HCT116 (cell line): ENCODE results near the gene CABYR. TPM values are rescaled to one million over a fixed set of nuclear protein-coding genes. Genes with fewer than 3 reads are reported as not detected.

Source experiments
- ATAC-seq: fragments of 200-7000 bp; cut with Tn5 transposase; 2 replicates; pipeline ENCODE4 v1.9.1; 2020; ENCODE audit warnings: mild to moderate bottlenecking, moderate library complexity
- BruUV-seq: library from RNA; stranded (reverse); fragments of 400-500 nt; replicated peaks from 2 replicates; lab custom pipeline; 2021; lab: Mats Ljungman, UMichigan
- CTCF ChIA-PET: fragments of 300-600 bp; sonication (Branson Sonifier 250); formaldehyde crosslinking; loops from one replicate; lab custom pipeline; 2021; ENCODE audit warnings: antibody characterized with exemption; lab: Charles Lee
- POLR2A ChIA-PET: fragments of 300-600, 350-600 bp; sonication (Branson Sonifier 250); formaldehyde crosslinking; loops from one replicate; lab custom pipeline; 2021; ENCODE audit warnings: antibody characterized with exemption; lab: Charles Lee
- RAD21 ChIA-PET, 2 experiments: fragments of 300-600 bp; sonication (Branson Sonifier 250); formaldehyde crosslinking; loops; one replicate each; lab custom pipeline; 2023; ENCODE audit warnings: low total read pairs in 2 of 2; ENCODE audit not compliant: uncharacterized antibody in 2 of 2, unreplicated experiment in 2 of 2, low non-redundant PET in 1 of 2; lab: Charles Lee
- DNase-seq: peaks from one replicate; pipeline ENCODE4 v3.0.0-alpha.2; 2010; ENCODE audit warnings: low read depth, low spot score
- H2AFZ ChIP-seq: fragments of 200-600 bp; shearing (Covaris generic), sonication (generic); 2 replicates; pipeline ENCODE4 v1.6.1; 2017; ENCODE audit warnings: low read depth, mixed run types, mixed read lengths, antibody characterized with exemption, low read length; ENCODE audit not compliant: poor library complexity, severe bottlenecking
- H3K27ac ChIP-seq: 2 replicates; pipeline ENCODE4 v1.5.1; 2012; ENCODE audit warnings: low read depth, low read length
- H3K27me3 ChIP-seq: fragments of 200-600 bp; sonication (generic); 2 replicates; pipeline ENCODE4 v1.6.1; 2016; ENCODE audit warnings: mixed run types, low read length, mixed read lengths; ENCODE audit not compliant: insufficient read depth
- H3K36me3 ChIP-seq, 2 experiments: fragments of 200-500 bp in 1 of 2; fragments of 200-600 bp in 1 of 2; sonication (Bioruptor generic) in 1 of 2; sonication (generic) in 1 of 2; 2 replicates each; pipeline versions ENCODE4 v1.5.1 to v1.6.1; 2014 to 2016; ENCODE audit warnings: low read length in 2 of 2, inconsistent platforms in 1 of 2, mixed read lengths in 1 of 2, mixed run types in 1 of 2; ENCODE audit not compliant: insufficient read depth in 2 of 2, control insufficient read depth in 1 of 2
- H3K4me1 ChIP-seq, 2 experiments: fragments of 200-600 bp in 1 of 2; sonication (generic) in 1 of 2; 2 replicates each; pipeline versions ENCODE4 v1.5.1 to v1.6.1; 2012 to 2017; ENCODE audit warnings: low read length in 2 of 2, inconsistent platforms in 1 of 2, mild to moderate bottlenecking in 1 of 2, mixed read lengths in 1 of 2, mixed run types in 1 of 2, moderate library complexity in 1 of 2; ENCODE audit not compliant: insufficient read depth in 2 of 2, control insufficient read depth in 1 of 2
- H3K4me2 ChIP-seq: fragments of 200-600 bp; sonication (generic); 2 replicates; pipeline ENCODE4 v1.6.1; 2017; ENCODE audit warnings: mixed run types, low read length, mixed read lengths
- H3K4me3 ChIP-seq, 2 experiments: fragments of 200-600 bp in 1 of 2; sonication (generic) in 1 of 2; replicated peaks in 1 of 2; 2 replicates each; pipeline ENCODE4 v1.5.1; 2011 to 2016; ENCODE audit warnings: low read length in 2 of 2, control low read depth in 1 of 2, low read depth in 1 of 2, mild to moderate bottlenecking in 1 of 2, mixed read lengths in 1 of 2, mixed run types in 1 of 2
- H3K79me2 ChIP-seq: fragments of 200-600 bp; sonication (generic); 2 replicates; pipeline ENCODE4 v1.6.1; 2017; ENCODE audit warnings: mild to moderate bottlenecking, mixed run types, low read length, moderate library complexity, mixed read lengths; ENCODE audit not compliant: insufficient read depth
- H3K9ac ChIP-seq: fragments of 200-600 bp; sonication (generic); 2 replicates; pipeline ENCODE4 v1.6.1; 2016; ENCODE audit warnings: low read length, mixed read lengths
- H3K9me2 ChIP-seq: fragments of 200-600 bp; sonication (generic), shearing (Covaris generic); 2 replicates; pipeline ENCODE4 v1.6.1; 2017; ENCODE audit warnings: mixed run types, mild to moderate bottlenecking, moderate library complexity; ENCODE audit not compliant: insufficient read depth
- H3K9me3 ChIP-seq, 2 experiments: fragments of 200-500 bp in 1 of 2; fragments of 200-600 bp in 1 of 2; sonication (Bioruptor generic) in 1 of 2; sonication (generic) in 1 of 2; 2 replicates each; pipeline ENCODE4 v1.6.1; 2014 to 2017; ENCODE audit warnings: low read length in 2 of 2, mixed read lengths in 2 of 2, inconsistent platforms in 1 of 2, low read depth in 1 of 2, mild to moderate bottlenecking in 1 of 2, mixed run types in 1 of 2, moderate library complexity in 1 of 2; ENCODE audit not compliant: control insufficient read depth in 1 of 2, insufficient read depth in 1 of 2
- H4K20me1 ChIP-seq: fragments of 200-600 bp; sonication (generic), shearing (Covaris generic); 2 replicates; pipeline ENCODE4 v1.6.1; 2017; ENCODE audit warnings: mixed run types, mild to moderate bottlenecking, moderate library complexity; ENCODE audit not compliant: insufficient read depth
- CBX3 ChIP-seq: IDR thresholded peaks from 2 replicates; pipeline ENCODE4 v1.6.1; 2012; ENCODE audit warnings: low read depth
- CEBPB ChIP-seq: IDR thresholded peaks from 2 replicates; pipeline ENCODE4 v1.6.1; 2012; ENCODE audit warnings: low read depth
- EZH2phosphoT487 ChIP-seq: fragments of 200-600 bp; IDR thresholded peaks from 2 replicates; pipeline ENCODE4 v1.6.1; 2018; ENCODE audit warnings: antibody characterized with exemption, borderline replicate concordance
- FOSL1 ChIP-seq: IDR thresholded peaks from 2 replicates; pipeline ENCODE4 v1.6.1; 2012; ENCODE audit warnings: low read depth
- JUND ChIP-seq: IDR thresholded peaks from 2 replicates; pipeline ENCODE4 v1.6.1; 2012
- POLR2A ChIP-seq: IDR thresholded peaks from 2 replicates; pipeline ENCODE4 v1.7.0; 2011; ENCODE audit warnings: borderline replicate concordance; ENCODE audit not compliant: insufficient read depth, insufficient read length; ENCODE audit errors: extremely low read depth
- RAD21 ChIP-seq: IDR thresholded peaks from 2 replicates; pipeline ENCODE4 v1.6.1; 2012; ENCODE audit warnings: low read depth, mild to moderate bottlenecking
- SIN3A ChIP-seq: IDR thresholded peaks from 2 replicates; pipeline ENCODE4 v1.6.1; 2012; ENCODE audit warnings: low read depth
- SRF ChIP-seq: IDR thresholded peaks from 2 replicates; pipeline ENCODE4 v1.6.1; 2012; ENCODE audit warnings: low read depth
- TCF7L2 ChIP-seq: IDR thresholded peaks from 2 replicates; pipeline ENCODE4 v1.7.0; 2011; ENCODE audit warnings: borderline replicate concordance, inconsistent platforms; ENCODE audit not compliant: insufficient read depth, insufficient read length; ENCODE audit errors: extremely low read depth
- YY1 ChIP-seq: IDR thresholded peaks from 2 replicates; pipeline ENCODE4 v1.6.1; 2011; ENCODE audit warnings: low read length, low read depth, moderate library complexity, mild to moderate bottlenecking; ENCODE audit not compliant: insufficient replicate concordance; ENCODE audit errors: extremely low read depth
- ZFX ChIP-seq: fragments of 450-650 bp; IDR thresholded peaks from 2 replicates; pipeline ENCODE4 v1.6.1; 2017
- ZNF274 ChIP-seq: fragments of 200-500 bp; sonication (Bioruptor generic); IDR thresholded peaks from 2 replicates; pipeline ENCODE4 v1.6.1; 2014; ENCODE audit warnings: mild to moderate bottlenecking, low read depth, low read length, inconsistent platforms
- intact Hi-C: fragments of 100-400 bp; cut with micrococcal nuclease; formaldehyde crosslinking; loops from 2 replicates; pipeline ENCODE4 v1.10.0; 2022
- total RNA-seq: library from RNA; stranded (reverse); gene quantifications from one replicate; pipeline ENCODE4 v1.2.1, GENCODE V29; 2021; ENCODE audit not compliant: unreplicated experiment
- TF ChIP-seq, protein P1 (sequence below): IDR thresholded peaks from 2 replicates; pipeline ENCODE4 v1.6.1; 2011; ENCODE audit warnings: mild to moderate bottlenecking, low read length, moderate library complexity; ENCODE audit not compliant: insufficient replicate concordance; ENCODE audit errors: extremely low read depth
- TF ChIP-seq, protein P2 (sequence below): IDR thresholded peaks from 2 replicates; pipeline ENCODE4 v1.6.1; 2012

Gene CABYR
- total RNA-seq, 1 experiment from 2014 or later = not detected

DNA sequence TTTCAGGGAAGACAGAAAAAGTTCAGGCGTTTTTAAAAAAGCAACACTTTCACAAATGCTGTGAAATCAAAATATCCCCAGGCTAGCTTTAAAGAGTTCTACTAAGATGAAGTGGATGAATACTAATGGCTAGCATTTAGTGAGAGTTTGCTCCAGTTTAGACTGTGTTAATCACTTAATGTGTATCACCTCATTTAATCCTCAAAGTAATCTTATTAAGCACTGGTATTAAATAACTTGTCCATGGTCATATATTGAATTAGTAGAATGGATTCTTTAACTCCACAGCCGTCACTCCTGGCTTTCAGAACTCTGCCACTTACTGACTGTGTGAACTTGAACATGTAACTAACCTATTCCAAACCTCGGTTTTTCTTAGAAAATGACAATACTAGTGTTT lies 66.0 kb downstream of the CABYR start:
- no peak overlapping the region for H2AFZ ChIP-seq
- no peaks in the 10 kb centered on the region for H3K9me2 ChIP-seq
- H3K9ac ChIP-seq = no peak overlapping the region
- CTCF ChIA-PET = interaction anchor here (0.7 kb wide), 1 partner anchor 12 kb away, joined by 3 read pairs; no protein-coding TSS in a partner anchor
- H3K79me2 ChIP-seq = no peaks in the 10 kb centered on the region
- H3K4me2 ChIP-seq = no peak overlapping the region
- H4K20me1 ChIP-seq = no peaks in the 10 kb centered on the region
- ATAC-seq (no peak), DNase-seq (no peak)
- no peak overlapping the region for H3K27ac ChIP-seq
- RAD21 ChIA-PET = no interaction called here
- POLR2A ChIA-PET = no interaction called here
- H3K4me1 ChIP-seq = peaks cover 16 to 19% of the 10 kb centered on the region in 2 experiments
- H3K27me3 ChIP-seq = no peaks in the 10 kb centered on the region
- no peaks in the 10 kb centered on the region for H3K36me3 ChIP-seq
- intact Hi-C loops = no loop called here
- H3K4me3 ChIP-seq = no peak overlapping the region
- no TSS peak for BruUV-seq
- no peaks in the 10 kb centered on the region for H3K9me3 ChIP-seq
- TF ChIP-seq ZNF274 (no peak), SIN3A (no peak), ZFX (no peak), TCF7L2 (no peak), EZH2phosphoT487 (no peak), RAD21 (no peak), FOSL1 (no peak), CBX3 (no peak), JUND (no peak), SRF (no peak), POLR2A (no peak), CEBPB (no peak), YY1 (no peak)
- TF ChIP-seq, protein P1, sequence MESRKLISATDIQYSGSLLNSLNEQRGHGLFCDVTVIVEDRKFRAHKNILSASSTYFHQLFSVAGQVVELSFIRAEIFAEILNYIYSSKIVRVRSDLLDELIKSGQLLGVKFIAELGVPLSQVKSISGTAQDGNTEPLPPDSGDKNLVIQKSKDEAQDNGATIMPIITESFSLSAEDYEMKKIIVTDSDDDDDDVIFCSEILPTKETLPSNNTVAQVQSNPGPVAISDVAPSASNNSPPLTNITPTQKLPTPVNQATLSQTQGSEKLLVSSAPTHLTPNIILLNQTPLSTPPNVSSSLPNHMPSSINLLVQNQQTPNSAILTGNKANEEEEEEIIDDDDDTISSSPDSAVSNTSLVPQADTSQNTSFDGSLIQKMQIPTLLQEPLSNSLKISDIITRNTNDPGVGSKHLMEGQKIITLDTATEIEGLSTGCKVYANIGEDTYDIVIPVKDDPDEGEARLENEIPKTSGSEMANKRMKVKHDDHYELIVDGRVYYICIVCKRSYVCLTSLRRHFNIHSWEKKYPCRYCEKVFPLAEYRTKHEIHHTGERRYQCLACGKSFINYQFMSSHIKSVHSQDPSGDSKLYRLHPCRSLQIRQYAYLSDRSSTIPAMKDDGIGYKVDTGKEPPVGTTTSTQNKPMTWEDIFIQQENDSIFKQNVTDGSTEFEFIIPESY = no peak
- TF ChIP-seq, protein P2, sequence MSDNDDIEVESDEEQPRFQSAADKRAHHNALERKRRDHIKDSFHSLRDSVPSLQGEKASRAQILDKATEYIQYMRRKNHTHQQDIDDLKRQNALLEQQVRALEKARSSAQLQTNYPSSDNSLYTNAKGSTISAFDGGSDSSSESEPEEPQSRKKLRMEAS = no peak
- TF ChIP-seq, all 23 proteins: peak for 0
